HG03439 (cell line): Measurements from ENCODE around the gene OSTN.

Source experiments
- ATAC-seq: cut with Tn5 transposase; IDR thresholded peaks from one replicate; pipeline ENCODE4 v1.9.1; 2021; ENCODE audit warnings: mild to moderate bottlenecking, moderate library complexity; ENCODE audit not compliant: unreplicated experiment

OSTN gene

DNA sequence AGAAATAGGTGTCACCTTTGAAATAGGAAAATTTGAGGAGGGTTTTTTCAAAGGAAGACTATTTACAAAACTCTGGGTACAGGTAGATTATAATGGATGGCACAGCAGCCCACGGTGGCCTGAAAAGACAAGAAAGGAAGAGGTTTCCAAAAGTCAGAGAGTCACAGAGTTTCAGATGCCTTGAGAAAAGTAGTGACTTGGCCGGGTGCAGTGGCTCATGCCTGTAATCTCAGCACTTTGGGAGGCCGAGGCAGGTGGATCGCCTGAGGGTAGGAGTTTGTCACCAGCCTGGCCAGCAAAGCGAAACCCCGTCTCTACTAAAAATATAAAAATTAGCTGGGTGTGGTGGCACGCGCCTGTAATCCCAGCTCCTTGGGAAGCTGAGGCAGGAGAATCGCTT lies 35.2 kb downstream of the OSTN start:
- no peak for ATAC-seq

GRCh38 chr3:191235331-191236314 lies 36.6 kb downstream of the OSTN start:
- ATAC-seq: peak; percentile 99

DNA sequence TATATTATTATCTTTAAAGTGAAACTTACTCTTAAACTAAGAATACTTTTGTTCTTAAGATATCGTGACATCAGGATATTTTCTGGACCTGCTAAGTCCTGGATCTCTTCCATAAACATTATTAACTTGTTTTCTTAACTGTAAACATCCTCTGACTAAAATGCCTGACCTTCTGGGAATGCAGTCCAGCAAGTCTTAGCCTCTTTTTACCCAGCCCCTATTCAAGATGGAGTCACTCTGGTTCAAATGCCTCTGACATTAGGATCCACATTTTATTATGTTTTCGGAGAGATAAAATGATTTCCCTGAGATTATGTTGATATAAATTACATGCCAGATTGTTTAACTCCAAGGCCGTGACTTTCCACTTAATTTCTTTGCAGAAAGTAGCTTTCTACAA lies 37.6 kb downstream of the OSTN start:
- no peak for ATAC-seq

DNA sequence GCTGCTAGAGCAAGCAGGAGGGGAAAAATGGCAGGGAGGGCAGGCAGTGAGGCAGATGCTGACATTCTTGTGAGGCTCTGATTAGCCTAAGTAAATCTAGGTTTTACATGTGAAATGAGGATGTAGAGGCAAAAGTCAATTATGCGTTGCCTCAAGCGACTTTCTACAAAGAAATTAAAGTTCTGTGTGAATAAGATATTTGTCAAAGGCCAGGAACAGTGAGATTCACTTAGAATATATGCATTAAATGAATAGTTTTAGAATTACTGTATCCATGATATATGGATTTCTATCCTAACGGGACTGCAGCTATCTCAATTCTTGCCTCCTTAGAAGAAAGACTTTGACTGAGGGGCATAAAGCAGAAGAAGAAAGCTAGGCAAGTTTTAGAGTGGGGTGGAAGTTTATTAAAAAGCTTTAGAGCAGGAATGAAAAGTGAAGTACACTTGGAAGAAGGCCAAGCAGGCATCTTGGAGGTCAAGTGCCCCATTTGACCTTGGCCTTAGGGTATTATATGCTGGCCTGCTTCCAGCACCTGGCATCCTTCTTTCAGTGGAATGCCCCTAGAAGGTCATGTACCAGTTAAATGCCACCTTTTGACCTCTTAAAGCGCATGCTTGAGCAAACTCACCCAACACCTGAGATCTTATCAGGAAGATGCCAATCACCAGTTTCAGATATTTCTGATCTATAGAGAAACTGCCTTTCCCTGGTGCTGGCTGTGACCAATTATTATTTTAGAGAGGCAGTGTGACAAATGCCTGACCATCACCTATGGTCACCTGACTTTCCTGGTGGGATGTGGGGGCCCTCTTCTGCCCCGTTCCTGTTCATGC lies 38.2 kb downstream of the OSTN start:
- ATAC-seq: no peak

- ATAC-seq: no peak
Measured at GRCh38 chr3:191238321-191238817, 39.3 kb downstream of the OSTN start.

- no peak for ATAC-seq
Measured at GRCh38 chr3:191239407-191240031, 40.5 kb downstream of the OSTN start.

DNA sequence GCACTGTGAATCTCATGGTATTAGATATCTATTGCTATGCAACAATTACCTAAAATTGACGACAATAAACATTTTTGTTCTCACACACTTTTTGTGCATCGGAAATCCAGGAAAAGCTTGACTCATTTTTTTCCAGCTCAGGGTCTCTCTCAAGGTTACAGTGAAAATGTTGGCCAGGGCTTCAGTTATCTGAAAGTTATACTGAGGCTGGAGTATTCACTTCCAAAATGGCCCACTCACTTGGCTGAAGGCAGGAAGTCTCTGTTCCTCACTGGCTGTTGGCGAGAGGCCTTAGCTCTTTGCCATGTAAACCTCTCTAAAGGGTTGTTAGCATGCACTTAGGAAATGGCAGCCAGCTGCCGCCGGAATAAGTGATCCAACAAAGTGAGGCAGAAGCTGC lies 41.4 kb downstream of the OSTN start:
- no peak for ATAC-seq

- no peak for ATAC-seq
Measured at GRCh38 chr3:191244242-191244867, 45.3 kb downstream of the OSTN start.

- ATAC-seq: peak; percentile 55
Measured at GRCh38 chr3:191246034-191246433, 47.0 kb downstream of the OSTN start.

DNA sequence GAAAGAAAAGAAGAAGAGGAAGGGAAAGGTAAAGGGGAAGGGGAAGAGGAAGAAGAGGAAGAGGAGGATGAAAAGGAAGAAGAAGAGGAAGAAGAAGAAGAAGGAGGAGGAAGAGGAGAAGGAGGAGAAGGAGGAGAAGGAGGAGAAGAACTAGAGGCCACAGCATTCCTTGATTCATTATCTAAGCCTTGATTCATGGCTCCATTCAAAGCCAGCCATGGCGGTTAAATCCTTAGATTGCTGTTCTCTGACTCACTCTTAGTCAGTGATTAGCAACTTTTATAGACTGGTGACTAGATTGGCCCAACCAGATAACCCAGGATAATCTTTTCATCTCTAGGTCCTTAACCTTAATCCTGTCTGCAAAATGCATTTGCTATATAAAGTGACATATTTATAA lies 47.6 kb downstream of the OSTN start:
- no peak for ATAC-seq

GRCh38 chr3:191253089-191253799 lies 54.2 kb downstream of the OSTN start:
- no peak for ATAC-seq

GRCh38 chr3:191254098-191254873 lies 55.2 kb downstream of the OSTN start:
- no peak for ATAC-seq

GRCh38 chr3:191255156-191255555 lies 56.1 kb downstream of the OSTN start:
- no peak for ATAC-seq

GRCh38 chr3:191256405-191256804 lies 57.4 kb downstream of the OSTN start:
- no peak for ATAC-seq

DNA sequence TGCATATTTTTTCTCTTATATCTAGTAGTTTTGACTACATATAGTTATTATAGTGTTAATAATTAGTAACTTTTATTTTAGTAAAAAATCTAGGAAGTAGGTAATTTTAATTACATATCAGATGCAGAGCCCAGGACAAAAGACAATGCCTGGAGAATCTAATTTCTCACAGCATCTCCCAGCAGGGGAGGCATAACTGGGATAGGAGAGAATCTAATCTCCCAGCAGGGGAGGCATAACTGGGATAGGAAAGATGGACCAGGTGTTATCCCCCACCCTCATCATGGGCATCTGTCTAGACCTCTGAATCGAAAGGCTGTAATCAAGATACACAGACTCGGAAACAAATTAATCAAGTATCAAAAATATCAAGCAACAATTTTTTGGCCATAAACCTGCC lies 58.2 kb downstream of the OSTN start:
- no peak for ATAC-seq

GRCh38 chr3:191259486-191259885 lies 60.4 kb downstream of the OSTN start:
- ATAC-seq: no peak

DNA sequence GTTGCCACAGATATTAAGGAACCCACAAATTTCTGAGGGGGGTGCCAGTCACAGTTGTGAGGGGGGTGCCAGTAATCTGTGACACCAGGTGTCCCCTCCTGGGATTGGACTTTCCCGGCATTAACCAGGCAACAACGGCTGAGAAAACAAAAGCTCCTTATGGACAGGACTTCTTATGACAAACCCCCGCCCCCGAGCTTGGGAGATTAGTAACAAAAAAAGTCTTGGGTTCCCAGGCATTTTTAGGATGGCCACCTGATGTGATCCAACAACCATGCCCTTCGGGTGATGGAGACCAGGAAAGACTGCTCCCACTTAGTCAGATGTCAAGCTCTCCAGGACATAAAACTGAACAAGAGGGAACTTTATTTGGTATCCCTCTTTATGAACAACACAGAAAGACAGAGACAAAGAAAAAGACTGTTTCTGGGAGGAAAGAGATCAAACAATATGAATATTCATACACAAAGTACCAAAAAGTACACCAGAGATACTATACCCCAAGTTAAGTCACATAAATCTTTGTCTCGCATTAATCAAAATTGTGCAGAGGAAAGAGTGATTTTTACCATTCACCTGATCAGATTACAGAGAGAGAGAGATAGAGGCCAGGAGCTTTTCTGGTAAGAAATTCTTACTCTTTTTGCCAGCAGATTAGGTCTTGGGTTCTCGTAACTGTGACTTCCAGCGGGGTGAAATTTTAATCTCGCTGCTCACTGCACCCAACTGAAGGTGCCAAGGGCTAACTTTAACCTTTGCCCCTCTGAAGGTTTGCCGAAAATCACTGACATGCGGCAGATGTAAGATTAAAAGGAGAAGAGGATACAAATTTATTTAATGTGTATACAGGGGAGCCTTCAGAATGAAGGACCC lies 61.6 kb downstream of the OSTN start:
- no peak for ATAC-seq

DNA sequence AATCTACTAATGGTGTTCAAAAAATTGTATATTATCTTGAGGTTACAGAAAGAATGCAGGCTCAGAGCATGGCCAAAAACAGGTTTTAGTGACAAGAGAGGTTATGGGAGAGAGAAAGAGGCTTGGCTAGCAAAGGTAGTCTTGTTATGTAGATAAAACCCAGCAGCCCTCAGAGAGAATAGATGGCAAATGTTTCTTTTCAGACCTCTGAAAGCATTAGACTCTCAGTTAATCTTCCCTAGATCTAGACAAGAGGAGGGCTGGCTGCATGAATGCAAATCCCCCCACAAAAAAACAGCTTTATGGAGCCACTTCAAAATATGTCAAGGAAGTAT lies 62.2 kb downstream of the OSTN start:
- ATAC-seq: no peak
